ENCODE measurements around the gene PPP1R15A. TPM values are rescaled to one million over a fixed set of nuclear protein-coding genes. Genes with fewer than 3 reads are reported as not detected.

PPP1R15A gene
- total RNA-seq, 1 donor = 45.8 TPM

- TF ChIP-seq, protein P1, sequence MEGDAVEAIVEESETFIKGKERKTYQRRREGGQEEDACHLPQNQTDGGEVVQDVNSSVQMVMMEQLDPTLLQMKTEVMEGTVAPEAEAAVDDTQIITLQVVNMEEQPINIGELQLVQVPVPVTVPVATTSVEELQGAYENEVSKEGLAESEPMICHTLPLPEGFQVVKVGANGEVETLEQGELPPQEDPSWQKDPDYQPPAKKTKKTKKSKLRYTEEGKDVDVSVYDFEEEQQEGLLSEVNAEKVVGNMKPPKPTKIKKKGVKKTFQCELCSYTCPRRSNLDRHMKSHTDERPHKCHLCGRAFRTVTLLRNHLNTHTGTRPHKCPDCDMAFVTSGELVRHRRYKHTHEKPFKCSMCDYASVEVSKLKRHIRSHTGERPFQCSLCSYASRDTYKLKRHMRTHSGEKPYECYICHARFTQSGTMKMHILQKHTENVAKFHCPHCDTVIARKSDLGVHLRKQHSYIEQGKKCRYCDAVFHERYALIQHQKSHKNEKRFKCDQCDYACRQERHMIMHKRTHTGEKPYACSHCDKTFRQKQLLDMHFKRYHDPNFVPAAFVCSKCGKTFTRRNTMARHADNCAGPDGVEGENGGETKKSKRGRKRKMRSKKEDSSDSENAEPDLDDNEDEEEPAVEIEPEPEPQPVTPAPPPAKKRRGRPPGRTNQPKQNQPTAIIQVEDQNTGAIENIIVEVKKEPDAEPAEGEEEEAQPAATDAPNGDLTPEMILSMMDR (IDR thresholded peaks at IDR 0.05; ENCODE audit: insufficient read depth, low read length) = peak; percentile 89
- peak; percentile 85 for DNase-seq (ENCODE audit: low read depth)
- peak overlapping the region; percentile 66 for H3K4me3 ChIP-seq (ENCODE audit: low read depth, low read length)
Measured at GRCh38 chr19:48835734-48836088, 36.5 kb upstream of the PPP1R15A start.

DNA sequence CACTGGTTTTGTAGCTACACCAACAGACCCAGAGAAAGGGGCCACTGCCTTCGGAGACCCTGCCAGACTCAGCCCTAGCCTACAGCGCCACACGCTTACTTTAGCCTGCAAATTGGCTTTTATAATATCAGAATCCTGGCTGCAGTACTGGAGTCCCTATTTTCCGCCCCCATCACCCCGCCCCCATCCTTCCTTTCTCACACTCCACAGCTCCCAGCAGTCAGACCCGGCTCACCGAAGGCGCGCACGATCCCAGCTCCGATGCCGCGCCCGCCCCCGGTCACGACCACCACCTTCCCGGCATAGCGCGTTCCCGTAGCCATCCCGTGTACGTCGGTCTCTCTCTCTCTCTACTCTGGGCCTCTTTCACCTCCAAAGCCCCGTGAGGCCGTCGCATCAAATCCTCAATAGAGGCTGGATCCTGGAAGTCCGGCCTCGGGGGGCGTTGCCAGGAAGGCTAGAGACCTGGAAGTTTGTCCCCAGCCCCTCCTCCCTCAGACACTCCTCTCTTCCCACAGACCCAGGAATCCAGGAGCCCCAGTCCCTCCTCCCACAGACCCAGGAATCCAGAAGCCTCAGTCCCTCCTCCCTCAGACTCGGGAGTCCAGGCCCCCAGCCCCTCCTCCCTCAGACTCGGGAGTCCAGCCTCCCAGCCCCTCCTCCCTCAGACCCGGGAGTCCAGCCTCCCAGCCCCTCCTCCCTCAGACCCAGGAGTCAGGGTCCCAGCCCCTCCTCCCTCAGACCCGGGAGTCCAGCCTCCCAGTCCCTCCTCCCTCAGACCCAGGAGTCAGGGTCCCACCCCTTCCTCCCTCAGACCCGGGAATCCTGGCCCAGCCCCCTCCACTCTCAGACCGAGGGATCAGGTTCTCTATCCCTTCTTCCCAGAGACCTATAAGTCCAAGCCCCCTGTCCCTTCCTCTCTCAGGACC is 35.9 kb upstream of the PPP1R15A start, which contains the start of gene HSD17B14:
HSD17B14 (minus strand) TSS at position 403 of the 929 bp plus-strand sequence; CDS start at position 323, 80 bp downstream.
- peak; percentile 38 for DNase-seq (ENCODE audit: low read depth)
- peak within 1 kb of the TSS; percentile 66 for H3K4me3 ChIP-seq (ENCODE audit: low read depth, low read length)
- TF ChIP-seq, protein P1 (IDR thresholded peaks at IDR 0.05; ENCODE audit: insufficient read depth, low read length) = no peak

DNA sequence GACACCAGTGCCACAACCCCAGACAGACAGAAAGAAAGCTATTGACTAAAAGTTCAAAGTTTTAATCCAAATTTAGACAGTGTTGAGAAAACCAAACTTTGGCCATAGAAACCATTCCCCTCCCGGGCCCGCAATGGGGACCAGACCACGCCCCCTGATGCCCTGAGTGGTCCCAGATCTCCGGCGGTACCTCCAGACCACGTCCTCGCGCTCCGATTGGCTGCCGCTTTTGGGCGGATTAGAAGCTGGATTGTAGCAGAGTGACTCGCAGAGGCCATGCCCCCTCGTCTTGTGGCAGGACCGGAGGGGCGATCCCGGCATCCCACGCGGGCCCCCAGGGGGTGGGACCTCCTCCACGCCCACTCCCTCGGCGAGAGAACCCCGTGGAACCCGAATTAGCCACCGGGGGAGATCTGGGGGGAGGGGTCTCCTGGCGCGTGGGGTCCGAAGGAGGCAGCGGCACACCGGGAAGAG is 35.1 kb upstream of the PPP1R15A start:
- TF ChIP-seq, protein P1 (IDR thresholded peaks at IDR 0.05; ENCODE audit: insufficient read depth, low read length) = no peak
- H3K4me3 ChIP-seq (ENCODE audit: low read depth, low read length) = no peak overlapping the region
- peak; percentile 71 for DNase-seq (ENCODE audit: low read depth)

GRCh38 chr19:48837687-48838086 is 34.5 kb upstream of the PPP1R15A start:
- H3K4me3 ChIP-seq (ENCODE audit: low read depth, low read length) = no peak overlapping the region
- no peak for DNase-seq (ENCODE audit: low read depth)
- TF ChIP-seq, protein P1 (IDR thresholded peaks at IDR 0.05; ENCODE audit: insufficient read depth, low read length) = no peak

- no peak for DNase-seq (ENCODE audit: low read depth)
- no peak overlapping the region for H3K4me3 ChIP-seq (ENCODE audit: low read depth, low read length)
Measured at GRCh38 chr19:48841047-48841446, 31.2 kb upstream of the PPP1R15A start.

GRCh38 chr19:48841571-48841970 is 30.6 kb upstream of the PPP1R15A start:
- H3K4me3 ChIP-seq (ENCODE audit: low read depth, low read length) = no peak overlapping the region
- no peak for DNase-seq (ENCODE audit: low read depth)
- TF ChIP-seq, protein P1 (IDR thresholded peaks at IDR 0.05; ENCODE audit: insufficient read depth, low read length) = no peak

More at GRCh38 chr19:48841047-48841446, 31.2 kb upstream of the PPP1R15A start:
- TF ChIP-seq, protein P1 (IDR thresholded peaks at IDR 0.05; ENCODE audit: insufficient read depth, low read length) = no peak
